Astrocyte (in vitro differentiated cells and primary cell): ENCODE measurements around the gene COA5. TPM values are rescaled to one million over a fixed set of nuclear protein-coding genes. Genes with fewer than 3 reads are reported as not detected.
A peak's percentile ranks its signal among the peaks of the same experiment; 100 is the strongest.

Experiments
- DNase-seq: peaks from one replicate; pipeline ENCODE4 v3.0.0-alpha.2; 2010; ENCODE audit warnings: low read depth
- FAIRE-seq: peaks from 2 replicates; lab custom pipeline; 2011; peaks lifted over from hg19 to GRCh38; lab: Jason Lieb, UNC
- H2AFZ ChIP-seq: 2 replicates; pipeline ENCODE4 v1.6.0; 2012; ENCODE audit warnings: low read depth, low read length, inconsistent platforms
- H3K27ac ChIP-seq: 2 replicates; pipeline ENCODE4 v1.5.1; 2011; ENCODE audit warnings: low read depth, low read length, inconsistent platforms
- H3K27me3 ChIP-seq: 2 replicates; pipeline ENCODE4 v1.6.0; 2011; ENCODE audit warnings: low read length, inconsistent platforms; ENCODE audit not compliant: insufficient read depth
- H3K36me3 ChIP-seq: 2 replicates; pipeline ENCODE4 v1.5.1; 2011; ENCODE audit warnings: low read length, inconsistent platforms; ENCODE audit not compliant: insufficient read depth
- H3K4me1 ChIP-seq: 2 replicates; pipeline ENCODE4 v1.5.1; 2011; ENCODE audit warnings: low read length, inconsistent platforms; ENCODE audit not compliant: insufficient read depth
- H3K4me2 ChIP-seq: 2 replicates; pipeline ENCODE4 v1.6.0; 2012; ENCODE audit warnings: low read length, inconsistent platforms
- H3K4me3 ChIP-seq: 2 replicates; pipeline ENCODE4 v1.5.1; 2011; ENCODE audit warnings: low read depth, mild to moderate bottlenecking, low read length, inconsistent platforms; ENCODE audit not compliant: insufficient read depth
- H3K79me2 ChIP-seq: 2 replicates; pipeline ENCODE4 v1.6.0; 2012; ENCODE audit warnings: mild to moderate bottlenecking, low read length, inconsistent platforms; ENCODE audit not compliant: insufficient read depth
- H3K9ac ChIP-seq: 2 replicates; pipeline ENCODE4 v1.6.0; 2012; ENCODE audit warnings: mild to moderate bottlenecking, low read length, inconsistent platforms
- H3K9me3 ChIP-seq: 2 replicates; pipeline ENCODE4 v1.5.1; 2012; ENCODE audit warnings: low read depth, mild to moderate bottlenecking, low read length, inconsistent platforms; ENCODE audit not compliant: insufficient read depth
- H4K20me1 ChIP-seq: 2 replicates; pipeline ENCODE4 v1.6.0; 2012; ENCODE audit warnings: low read length, inconsistent platforms; ENCODE audit not compliant: insufficient read depth
- H3K27ac Mint-ChIP-seq: one replicate; pipeline ENCODE4 v1.8.0; 2021; ENCODE audit warnings: mild to moderate bottlenecking, mixed read lengths; ENCODE audit not compliant: unreplicated experiment
- H3K27me3 Mint-ChIP-seq: one replicate; pipeline ENCODE4 v1.8.0; 2021; ENCODE audit warnings: low read depth, mixed read lengths; ENCODE audit not compliant: unreplicated experiment
- H3K36me3 Mint-ChIP-seq: one replicate; pipeline ENCODE4 v1.8.0; 2021; ENCODE audit warnings: low read depth, mixed read lengths; ENCODE audit not compliant: unreplicated experiment
- H3K4me1 Mint-ChIP-seq: one replicate; pipeline ENCODE4 v1.8.0; 2021; ENCODE audit warnings: low read depth, mixed read lengths; ENCODE audit not compliant: unreplicated experiment
- H3K4me3 Mint-ChIP-seq: one replicate; pipeline ENCODE4 v1.8.0; 2021; ENCODE audit warnings: mild to moderate bottlenecking, moderate library complexity, mixed read lengths; ENCODE audit not compliant: unreplicated experiment
- H3K9me3 Mint-ChIP-seq: one replicate; pipeline ENCODE4 v1.8.0; 2021; ENCODE audit warnings: mild to moderate bottlenecking, mixed read lengths; ENCODE audit not compliant: unreplicated experiment
- EZH2 ChIP-seq: IDR thresholded peaks from 2 replicates; pipeline ENCODE4 v1.6.1; 2012; ENCODE audit warnings: mild to moderate bottlenecking, low read length, inconsistent platforms; ENCODE audit not compliant: insufficient read depth
- total RNA-seq: library from RNA; stranded (reverse); gene quantifications from 2 replicates; pipeline ENCODE4 v1.2.1, GENCODE V29; 2021
- TF ChIP-seq, protein P1 (sequence below): IDR thresholded peaks from 2 replicates; pipeline ENCODE4 v1.5.1; 2011; ENCODE audit warnings: low read depth, mild to moderate bottlenecking, inconsistent platforms, low read length, moderate library complexity; ENCODE audit not compliant: insufficient read depth

The COA5 gene
- total RNA-seq, 1 donor from 2014 or later: 19.8 TPM

- Mint-ChIP-seq H3K4me1 (no peaks in the 10 kb centered on the region), H3K36me3 (peaks cover 23% of the 10 kb centered on the region), H3K27me3 (no peaks in the 10 kb centered on the region), H3K27ac (no peak overlapping the region), H3K9me3 (no peaks in the 10 kb centered on the region), H3K4me3 (no peak overlapping the region)
- DNase-seq (no peak), FAIRE-seq (no peak)
- Histone ChIP-seq H3K4me2 (no peak overlapping the region), H4K20me1 (no peaks in the 10 kb centered on the region), H3K27me3 (no peaks in the 10 kb centered on the region), H3K9ac (no peak overlapping the region), H3K79me2 (no peaks in the 10 kb centered on the region), H3K9me3 (no peaks in the 10 kb centered on the region), H2AFZ (no peak overlapping the region), H3K4me3 (no peak overlapping the region), H3K4me1 (no peaks in the 10 kb centered on the region), H3K27ac (no peak overlapping the region), H3K36me3 (peaks cover 6% of the 10 kb centered on the region)
- TF ChIP-seq, protein P1, sequence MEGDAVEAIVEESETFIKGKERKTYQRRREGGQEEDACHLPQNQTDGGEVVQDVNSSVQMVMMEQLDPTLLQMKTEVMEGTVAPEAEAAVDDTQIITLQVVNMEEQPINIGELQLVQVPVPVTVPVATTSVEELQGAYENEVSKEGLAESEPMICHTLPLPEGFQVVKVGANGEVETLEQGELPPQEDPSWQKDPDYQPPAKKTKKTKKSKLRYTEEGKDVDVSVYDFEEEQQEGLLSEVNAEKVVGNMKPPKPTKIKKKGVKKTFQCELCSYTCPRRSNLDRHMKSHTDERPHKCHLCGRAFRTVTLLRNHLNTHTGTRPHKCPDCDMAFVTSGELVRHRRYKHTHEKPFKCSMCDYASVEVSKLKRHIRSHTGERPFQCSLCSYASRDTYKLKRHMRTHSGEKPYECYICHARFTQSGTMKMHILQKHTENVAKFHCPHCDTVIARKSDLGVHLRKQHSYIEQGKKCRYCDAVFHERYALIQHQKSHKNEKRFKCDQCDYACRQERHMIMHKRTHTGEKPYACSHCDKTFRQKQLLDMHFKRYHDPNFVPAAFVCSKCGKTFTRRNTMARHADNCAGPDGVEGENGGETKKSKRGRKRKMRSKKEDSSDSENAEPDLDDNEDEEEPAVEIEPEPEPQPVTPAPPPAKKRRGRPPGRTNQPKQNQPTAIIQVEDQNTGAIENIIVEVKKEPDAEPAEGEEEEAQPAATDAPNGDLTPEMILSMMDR: no peak
- no peak for TF ChIP-seq EZH2
Observed at GRCh38 chr2:98576666-98577312, 31.5 kb downstream of the COA5 start.

DNA sequence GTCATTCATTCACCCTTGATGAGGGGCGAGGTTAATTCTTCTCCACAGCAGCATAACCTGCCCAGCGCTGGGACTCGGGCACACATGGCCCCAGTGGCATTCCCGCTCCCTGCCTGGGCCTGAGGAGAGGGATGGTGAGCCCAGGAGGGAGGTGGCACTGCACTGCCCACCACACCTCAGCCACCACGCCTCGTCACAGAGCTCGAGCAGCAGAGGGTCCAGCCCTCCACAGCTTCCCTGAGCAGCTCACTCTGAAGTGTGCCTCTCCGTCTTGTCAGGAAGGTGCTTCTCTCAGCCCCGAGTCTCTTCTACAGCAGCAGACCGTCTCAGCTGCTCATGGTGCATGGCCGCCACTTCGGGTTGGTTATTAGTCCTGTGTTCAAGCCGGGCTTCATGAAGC lies 34.9 kb downstream of the COA5 start:
- no peaks in the 10 kb centered on the region for H3K9me3 ChIP-seq
- no peak for DNase-seq
- no peaks in the 10 kb centered on the region for H3K4me1 Mint-ChIP-seq
- no peak overlapping the region for H3K27ac Mint-ChIP-seq
- TF ChIP-seq EZH2: no peak
- TF ChIP-seq, protein P1: no peak
- H3K4me3 Mint-ChIP-seq: no peak overlapping the region
- H3K27me3 ChIP-seq: no peaks in the 10 kb centered on the region
- no peaks in the 10 kb centered on the region for H3K4me1 ChIP-seq
- H3K27me3 Mint-ChIP-seq: no peaks in the 10 kb centered on the region
- FAIRE-seq: no peak
- no peaks in the 10 kb centered on the region for H3K9me3 Mint-ChIP-seq
- H3K36me3 Mint-ChIP-seq: peaks cover 28% of the 10 kb centered on the region
- H3K79me2 ChIP-seq: no peaks in the 10 kb centered on the region
- H3K4me3 ChIP-seq: no peak overlapping the region
- H3K27ac ChIP-seq: no peak overlapping the region
- peaks cover 4% of the 10 kb centered on the region for H3K36me3 ChIP-seq
- no peak overlapping the region for H3K9ac ChIP-seq
- H3K4me2 ChIP-seq: no peak overlapping the region
- H4K20me1 ChIP-seq: peaks cover 3% of the 10 kb centered on the region
- no peak overlapping the region for H2AFZ ChIP-seq

DNA sequence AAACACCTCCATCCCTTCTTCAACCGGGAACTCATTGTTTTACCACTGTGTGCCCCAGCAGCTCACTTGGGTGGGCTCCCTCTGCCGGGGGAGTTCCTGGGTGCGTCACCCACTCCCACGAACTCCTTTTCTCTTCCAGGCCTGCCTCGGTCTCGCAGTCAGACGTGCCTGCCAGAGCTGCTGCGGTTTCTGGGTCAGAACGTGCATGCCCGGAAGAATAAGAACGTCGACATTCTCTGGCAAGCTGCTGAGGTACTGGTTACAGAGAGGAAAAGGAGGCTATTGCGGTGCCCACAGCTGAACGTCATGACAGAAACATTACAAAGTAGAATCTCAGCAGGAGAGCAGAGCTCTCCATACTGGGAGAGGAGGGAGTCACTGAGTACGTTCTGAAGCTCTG lies 35.6 kb downstream of the COA5 start:
- H3K36me3 Mint-ChIP-seq: peaks cover 27% of the 10 kb centered on the region
- Histone ChIP-seq H3K9me3 (no peaks in the 10 kb centered on the region), H3K27ac (no peak overlapping the region), H3K9ac (no peak overlapping the region), H3K79me2 (no peaks in the 10 kb centered on the region), H2AFZ (no peak overlapping the region), H3K4me1 (no peaks in the 10 kb centered on the region), H3K4me3 (no peak overlapping the region), H3K36me3 (peaks cover 2% of the 10 kb centered on the region), H4K20me1 (peaks cover 3% of the 10 kb centered on the region), H3K27me3 (no peaks in the 10 kb centered on the region), H3K4me2 (no peak overlapping the region)
- no peak overlapping the region for H3K4me3 Mint-ChIP-seq
- H3K27ac Mint-ChIP-seq: no peak overlapping the region
- peaks cover 3% of the 10 kb centered on the region for H3K4me1 Mint-ChIP-seq
- H3K9me3 Mint-ChIP-seq: no peaks in the 10 kb centered on the region
- no peaks in the 10 kb centered on the region for H3K27me3 Mint-ChIP-seq
- TF ChIP-seq, protein P1: no peak
- no peak for TF ChIP-seq EZH2
- peak; percentile 47 for DNase-seq
- FAIRE-seq: no peak
